Activated CD8-positive, alpha-beta memory T cell treated with anti-CD3 and anti-CD28 coated beads, Interleukin-2, amount 50 U/mL, for 24 hours (primary cell): Measurements from ENCODE around the gene IRX5.

Experiments used
- DNase-seq: peaks from one replicate; pipeline ENCODE4 v3.0.0-alpha.2; 2020; ENCODE audit errors: extremely low read depth

The IRX5 gene

DNA sequence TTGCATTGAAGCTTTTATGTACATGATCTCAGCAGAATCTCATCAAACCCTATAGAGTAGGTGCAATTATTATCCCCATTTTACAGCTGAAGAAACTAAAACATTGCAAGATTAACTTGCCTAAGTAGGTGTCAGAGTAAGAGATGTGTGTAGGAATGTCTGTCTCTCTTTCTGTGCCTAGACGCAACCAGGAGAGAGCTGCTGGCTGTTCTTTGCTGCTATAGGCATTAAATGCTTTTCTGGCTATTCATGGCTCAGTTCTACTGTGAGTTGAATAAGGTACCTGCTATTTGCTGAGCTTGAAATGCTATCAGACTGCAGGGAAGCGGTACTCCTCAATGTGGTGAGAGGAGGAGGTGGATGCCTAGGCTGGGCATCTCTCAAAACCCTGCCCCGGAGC lies 17.0 kb downstream of the IRX5 start:
- no peak for DNase-seq

DNA sequence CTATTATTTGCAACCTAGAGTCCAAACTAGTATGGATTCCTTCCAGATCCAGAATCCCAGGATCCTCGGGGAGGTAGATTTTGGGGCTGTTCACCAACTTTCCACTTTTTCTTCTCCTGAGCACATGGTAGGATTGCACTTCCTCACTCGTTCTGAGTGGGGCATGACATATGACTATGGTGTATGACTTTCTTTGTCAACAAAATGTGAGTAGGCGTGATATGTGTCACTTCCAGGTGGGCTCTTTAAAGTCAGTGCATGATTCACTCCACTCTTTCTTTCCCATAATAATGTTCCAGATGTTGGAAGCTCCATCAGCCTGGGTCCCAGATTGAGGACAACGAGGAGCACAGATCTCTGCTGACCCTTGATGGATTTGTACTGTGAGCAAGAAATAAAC lies 21.5 kb downstream of the IRX5 start:
- no peak for DNase-seq

- DNase-seq, result no peak
Measured at GRCh38 chr16:54953461-54953860, 22.8 kb downstream of the IRX5 start.

DNA sequence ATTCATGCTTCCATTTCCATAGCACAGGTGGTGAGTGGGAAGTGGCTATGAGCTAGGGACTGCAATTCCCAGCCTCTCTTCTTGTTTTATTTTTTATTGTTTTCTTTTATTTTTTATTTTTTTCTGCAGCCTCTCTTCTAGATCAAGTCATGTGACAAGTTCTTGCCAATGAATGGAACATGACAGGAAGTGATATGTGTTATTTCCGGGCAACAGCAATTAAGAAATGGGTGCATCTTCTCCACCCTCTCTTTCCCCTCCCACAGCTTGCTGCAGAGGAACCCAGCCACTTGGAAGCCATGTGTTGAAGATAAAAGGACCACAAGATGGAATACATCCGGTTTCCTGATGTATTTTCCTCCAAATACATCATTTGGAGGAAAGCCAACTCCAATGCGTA lies 23.6 kb downstream of the IRX5 start:
- DNase-seq, result no peak

GRCh38 chr16:54955757-54956156 lies 25.1 kb downstream of the IRX5 start:
- no peak for DNase-seq

DNA sequence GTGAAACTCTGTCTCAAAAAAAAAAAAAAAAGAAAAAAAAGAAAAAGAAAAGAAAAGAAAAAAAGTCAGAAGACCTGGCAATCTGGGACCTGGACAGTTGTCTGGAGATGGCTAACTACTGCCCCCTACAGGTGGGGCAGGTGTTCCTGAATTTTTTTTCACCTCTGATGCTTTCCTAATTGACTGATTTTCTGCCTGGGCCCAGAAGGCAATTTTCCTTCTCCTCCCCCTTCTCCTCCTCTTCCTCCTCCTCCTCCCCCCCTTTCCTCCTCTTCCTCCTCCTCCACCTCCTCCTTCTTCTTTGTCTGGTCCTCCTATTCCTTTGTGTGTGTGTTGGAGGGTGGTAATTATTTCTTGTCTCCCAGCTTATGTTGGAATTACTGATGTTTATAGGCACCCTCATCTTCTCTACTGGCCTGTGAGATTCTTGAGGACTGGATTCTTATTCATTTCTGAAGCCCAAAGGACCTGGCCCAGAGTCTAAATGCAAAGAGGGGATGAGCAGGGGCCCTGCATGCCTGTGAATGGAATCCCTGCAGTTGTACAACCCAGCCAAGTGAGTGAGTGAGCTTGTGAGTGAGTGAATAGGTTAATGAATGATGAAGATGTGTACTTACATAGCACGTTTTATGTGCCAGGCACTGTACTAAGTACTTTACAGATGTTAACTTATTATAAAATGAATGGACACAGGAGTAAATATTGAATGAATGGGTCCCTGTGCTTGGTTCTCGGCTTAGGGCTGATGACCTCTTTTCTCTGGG lies 26.9 kb downstream of the IRX5 start:
- no peak for DNase-seq

GRCh38 chr16:54962045-54962444 lies 31.4 kb downstream of the IRX5 start:
- DNase-seq, result no peak

GRCh38 chr16:54964239-54964638 lies 33.6 kb downstream of the IRX5 start:
- no peak for DNase-seq

DNA sequence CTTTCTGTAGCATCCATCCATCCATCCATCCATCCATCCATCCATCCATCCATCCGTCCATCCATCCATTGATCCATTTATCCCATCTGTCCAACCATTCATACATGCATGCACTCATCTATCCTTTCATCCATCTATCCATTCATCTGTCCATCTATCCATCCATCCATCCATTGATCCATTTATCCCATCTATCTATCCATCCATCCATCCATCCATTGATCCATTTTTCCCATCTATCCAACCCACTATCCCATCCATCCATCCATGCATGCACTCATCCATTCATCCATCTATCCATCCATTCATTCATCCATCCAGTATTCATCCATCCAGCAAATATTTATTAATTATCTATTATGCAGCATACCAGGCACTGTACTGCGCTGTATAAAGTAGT lies 34.8 kb downstream of the IRX5 start:
- DNase-seq, result no peak

GRCh38 chr16:54968011-54968410 lies 37.3 kb downstream of the IRX5 start:
- no peak for DNase-seq

GRCh38 chr16:54968784-54969183 lies 38.1 kb downstream of the IRX5 start:
- DNase-seq, result no peak

DNA sequence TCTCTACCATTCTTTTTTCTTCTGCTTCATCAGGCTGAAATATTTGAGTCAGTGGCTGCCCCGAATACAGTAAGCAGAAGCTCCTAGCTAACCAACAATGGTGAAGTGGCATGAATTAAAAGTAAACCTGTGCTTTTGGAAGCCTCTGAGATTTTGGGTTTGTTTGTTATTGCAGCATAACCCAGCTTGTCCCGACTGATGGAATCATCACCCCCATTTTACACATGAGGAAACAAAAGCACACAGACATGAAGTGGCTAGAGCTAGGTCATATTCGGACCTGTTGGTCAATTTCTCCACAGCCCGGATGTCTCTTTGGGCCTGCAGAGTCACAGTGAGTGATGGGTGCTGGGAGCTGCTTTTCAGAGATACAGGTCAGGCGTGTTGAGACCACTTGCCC lies 39.4 kb downstream of the IRX5 start:
- no peak for DNase-seq

GRCh38 chr16:54974367-54974766 lies 43.7 kb downstream of the IRX5 start:
- DNase-seq, result no peak

DNA sequence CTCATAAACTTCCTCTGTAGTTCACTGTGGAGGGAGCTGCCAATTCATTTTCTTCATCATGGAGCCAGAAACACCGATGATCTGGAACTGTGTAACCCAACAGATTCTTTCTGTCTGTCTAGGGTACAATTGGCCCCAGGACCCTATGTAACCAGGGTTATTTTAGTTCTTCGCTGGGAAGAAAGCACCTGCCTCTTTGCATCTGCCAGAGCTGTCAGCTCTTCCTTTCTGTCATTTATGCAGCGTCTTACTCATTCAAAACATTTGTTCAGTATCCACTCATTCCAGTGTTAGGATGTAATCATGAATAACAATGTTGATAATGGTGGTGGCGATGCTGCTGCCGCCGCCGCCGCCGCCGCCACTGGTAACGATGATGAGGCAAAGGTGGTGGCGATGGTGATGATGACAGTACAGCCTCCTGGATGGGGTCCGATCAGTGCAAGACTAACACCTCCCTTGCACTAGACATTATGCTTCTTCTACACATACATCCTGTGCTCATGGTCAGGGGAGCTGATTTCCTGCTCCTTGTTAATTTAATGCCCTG lies 46.1 kb downstream of the IRX5 start:
- no peak for DNase-seq

DNA sequence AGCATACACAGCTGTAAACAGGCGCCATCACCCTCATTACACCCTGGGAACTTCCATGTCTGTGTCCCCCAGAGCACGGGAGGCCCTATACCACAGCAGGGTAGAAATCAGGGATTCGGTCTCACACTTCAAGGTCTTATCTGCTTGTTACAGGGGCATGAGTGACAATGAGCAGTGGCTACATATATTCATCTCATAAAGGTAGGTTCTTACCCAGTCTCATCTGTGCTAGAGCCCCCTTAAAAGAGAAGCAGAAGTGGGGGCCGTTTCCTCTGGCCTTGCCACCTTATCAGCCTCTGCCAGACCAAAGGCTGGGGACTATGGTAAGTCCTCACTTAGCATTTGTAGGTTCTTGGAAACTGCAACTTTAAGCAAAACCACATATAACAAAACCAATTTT lies 46.5 kb downstream of the IRX5 start:
- no peak for DNase-seq

GRCh38 chr16:54980821-54981220 lies 50.2 kb downstream of the IRX5 start:
- DNase-seq, result no peak
